SU-DHL-6 (cell line): ENCODE results near the gene TAF6L.

ENCODE experiments used
- H2AFZ ChIP-seq: fragments of 200-600 bp; sonication (generic); 2 replicates; pipeline ENCODE4 v1.6.1; 2014; ENCODE audit warnings: low read depth, mild to moderate bottlenecking, moderate library complexity, mixed read lengths, antibody characterized with exemption, low read length; ENCODE audit not compliant: severe bottlenecking
- H3F3A ChIP-seq: fragments of 200-600 bp; shearing (Covaris generic); 2 replicates; pipeline ENCODE4 v1.6.0; 2016; ENCODE audit warnings: antibody characterized with exemption, mild to moderate bottlenecking; ENCODE audit not compliant: insufficient read depth
- H3K27ac ChIP-seq: fragments of 200-600 bp; sonication (generic); 2 replicates; pipeline ENCODE4 v1.5.1; 2016; ENCODE audit warnings: low read depth, mild to moderate bottlenecking, low read length, moderate library complexity, mixed read lengths
- H3K27me3 ChIP-seq: fragments of 200-600 bp; sonication (generic), shearing (Covaris generic); 2 replicates; pipeline ENCODE4 v1.6.0; 2014; ENCODE audit warnings: mild to moderate bottlenecking, low read length
- H3K36me3 ChIP-seq: fragments of 200-600 bp; sonication (generic); 2 replicates; pipeline ENCODE4 v1.6.1; 2014; ENCODE audit warnings: mild to moderate bottlenecking, low read length, mixed read lengths
- H3K4me2 ChIP-seq: fragments of 300-600, 200-600 bp; shearing (Covaris generic), sonication (generic); 2 replicates; pipeline ENCODE4 v1.6.0; 2014; ENCODE audit warnings: low read length, low read depth, mild to moderate bottlenecking; ENCODE audit not compliant: poor library complexity, severe bottlenecking
- H3K4me3 ChIP-seq: fragments of 200-600 bp; sonication (generic); 2 replicates; pipeline ENCODE4 v1.5.1; 2014; ENCODE audit warnings: antibody characterized with exemption, low read length, mild to moderate bottlenecking, mixed read lengths; ENCODE audit not compliant: insufficient read depth, poor library complexity, severe bottlenecking
- H3K79me2 ChIP-seq: fragments of 200-600 bp; sonication (generic); 2 replicates; pipeline ENCODE4 v1.6.1; 2014; ENCODE audit warnings: mild to moderate bottlenecking, low read length, moderate library complexity; ENCODE audit not compliant: insufficient read depth
- H3K9ac ChIP-seq: fragments of 200-600 bp; sonication (generic); 2 replicates; pipeline ENCODE4 v1.7.0; 2014; ENCODE audit warnings: mild to moderate bottlenecking, low read length
- H3K9me2 ChIP-seq: fragments of 200-600 bp; sonication (generic); replicated peaks from 2 replicates; pipeline ENCODE4 v1.6.1; 2014; ENCODE audit warnings: low read length; ENCODE audit not compliant: insufficient read depth
- H3K9me3 ChIP-seq: fragments of 200-600 bp; sonication (generic); 2 replicates; pipeline ENCODE4 v1.6.1; 2014; ENCODE audit warnings: low read length, mixed read lengths; ENCODE audit not compliant: insufficient read depth
- H4K20me1 ChIP-seq: fragments of 200-600 bp; sonication (generic); 2 replicates; pipeline ENCODE4 v1.6.1; 2014; ENCODE audit warnings: low read depth, mild to moderate bottlenecking, antibody characterized with exemption, low read length, moderate library complexity, mixed read lengths
- EZH2phosphoT487 ChIP-seq: fragments of 200-600 bp; sonication (generic), shearing (Covaris generic); conservative IDR thresholded peaks from 2 replicates; pipeline ENCODE4 v1.6.1; 2018; ENCODE audit warnings: mild to moderate bottlenecking, antibody characterized with exemption, low read length, moderate library complexity, mixed read lengths
- TF ChIP-seq, protein P1 (sequence below): fragments of 200-600 bp; sonication (generic); IDR thresholded peaks from one replicate; pipeline ENCODE4 v1.5.1; 2017; ENCODE audit warnings: antibody characterized with exemption, mild to moderate bottlenecking, low read length, moderate library complexity; ENCODE audit not compliant: insufficient read depth, poor library complexity, severe bottlenecking

Gene TAF6L

GRCh38 chr11:62774407-62774806, 3.2 kb downstream of the TAF6L start:
- H3K27ac ChIP-seq: no peak overlapping the region
- no peaks in the 10 kb centered on the region for H3K27me3 ChIP-seq
- no peak overlapping the region for H2AFZ ChIP-seq
- no peak overlapping the region for H3K9ac ChIP-seq
- H4K20me1 ChIP-seq: no peaks in the 10 kb centered on the region
- no peak overlapping the region for H3K4me3 ChIP-seq
- TF ChIP-seq, protein P1, sequence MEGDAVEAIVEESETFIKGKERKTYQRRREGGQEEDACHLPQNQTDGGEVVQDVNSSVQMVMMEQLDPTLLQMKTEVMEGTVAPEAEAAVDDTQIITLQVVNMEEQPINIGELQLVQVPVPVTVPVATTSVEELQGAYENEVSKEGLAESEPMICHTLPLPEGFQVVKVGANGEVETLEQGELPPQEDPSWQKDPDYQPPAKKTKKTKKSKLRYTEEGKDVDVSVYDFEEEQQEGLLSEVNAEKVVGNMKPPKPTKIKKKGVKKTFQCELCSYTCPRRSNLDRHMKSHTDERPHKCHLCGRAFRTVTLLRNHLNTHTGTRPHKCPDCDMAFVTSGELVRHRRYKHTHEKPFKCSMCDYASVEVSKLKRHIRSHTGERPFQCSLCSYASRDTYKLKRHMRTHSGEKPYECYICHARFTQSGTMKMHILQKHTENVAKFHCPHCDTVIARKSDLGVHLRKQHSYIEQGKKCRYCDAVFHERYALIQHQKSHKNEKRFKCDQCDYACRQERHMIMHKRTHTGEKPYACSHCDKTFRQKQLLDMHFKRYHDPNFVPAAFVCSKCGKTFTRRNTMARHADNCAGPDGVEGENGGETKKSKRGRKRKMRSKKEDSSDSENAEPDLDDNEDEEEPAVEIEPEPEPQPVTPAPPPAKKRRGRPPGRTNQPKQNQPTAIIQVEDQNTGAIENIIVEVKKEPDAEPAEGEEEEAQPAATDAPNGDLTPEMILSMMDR: no peak
- no peak for TF ChIP-seq EZH2phosphoT487
- H3F3A ChIP-seq: peaks cover 14% of the 10 kb centered on the region
- H3K9me3 ChIP-seq: no peaks in the 10 kb centered on the region
- H3K79me2 ChIP-seq: peaks cover 23% of the 10 kb centered on the region
- H3K36me3 ChIP-seq: no peaks in the 10 kb centered on the region
- no peak overlapping the region for H3K4me2 ChIP-seq
- no peaks in the 10 kb centered on the region for H3K9me2 ChIP-seq

- Histone ChIP-seq H4K20me1 (no peaks in the 10 kb centered on the region), H3K9ac (no peak overlapping the region), H3K4me3 (no peak overlapping the region), H3K9me2 (no peaks in the 10 kb centered on the region), H3F3A (peaks cover 3% of the 10 kb centered on the region), H3K36me3 (no peaks in the 10 kb centered on the region), H3K27ac (no peak overlapping the region), H2AFZ (no peak overlapping the region), H3K27me3 (no peaks in the 10 kb centered on the region), H3K4me2 (no peak overlapping the region), H3K79me2 (peaks cover 23% of the 10 kb centered on the region), H3K9me3 (no peaks in the 10 kb centered on the region)
- TF ChIP-seq, protein P1: no peak
- no peak for TF ChIP-seq EZH2phosphoT487
Measured at GRCh38 chr11:62775646-62776045, 4.5 kb downstream of the TAF6L start.

DNA sequence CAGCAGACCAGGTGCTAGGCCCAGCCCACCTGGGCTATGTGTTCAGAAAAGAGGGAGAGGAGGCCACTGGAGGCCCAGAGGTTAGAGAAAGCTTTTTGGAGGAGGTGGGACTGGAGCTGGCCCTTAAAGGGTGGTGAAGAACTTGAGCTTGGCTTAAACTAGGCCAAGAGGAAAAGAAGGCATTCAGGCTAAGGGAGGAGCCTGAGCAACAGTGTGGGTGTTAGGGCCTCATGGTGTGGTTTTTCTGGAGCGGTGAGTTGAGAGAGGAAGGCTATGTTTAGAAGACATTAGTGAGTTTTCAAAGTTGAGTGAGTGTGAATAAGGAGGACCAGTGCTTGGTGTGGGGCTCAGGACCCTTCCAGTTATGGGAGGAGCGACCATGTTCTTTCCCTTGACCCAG, 6.2 kb downstream of the TAF6L start:
- TF ChIP-seq, protein P1: no peak
- TF ChIP-seq EZH2phosphoT487: no peak
- Histone ChIP-seq H3K9me2 (no peaks in the 10 kb centered on the region), H3F3A (no peaks in the 10 kb centered on the region), H3K36me3 (no peaks in the 10 kb centered on the region), H3K4me3 (no peak overlapping the region), H3K4me2 (no peak overlapping the region), H3K9me3 (no peaks in the 10 kb centered on the region), H3K27ac (no peak overlapping the region), H3K9ac (no peak overlapping the region), H2AFZ (no peak overlapping the region), H4K20me1 (no peaks in the 10 kb centered on the region), H3K27me3 (no peaks in the 10 kb centered on the region), H3K79me2 (peaks cover 14% of the 10 kb centered on the region; the same call in 1 of the 2 replicates)
